Measurements from ENCODE around the gene GFPT2. TPM values are rescaled to one million over a fixed set of nuclear protein-coding genes. Genes with fewer than 3 reads are reported as not detected.

Gene GFPT2
- total and polyA plus RNA-seq, 11 donors = 3.7 to 33.9 (median 8.5) TPM

DNA sequence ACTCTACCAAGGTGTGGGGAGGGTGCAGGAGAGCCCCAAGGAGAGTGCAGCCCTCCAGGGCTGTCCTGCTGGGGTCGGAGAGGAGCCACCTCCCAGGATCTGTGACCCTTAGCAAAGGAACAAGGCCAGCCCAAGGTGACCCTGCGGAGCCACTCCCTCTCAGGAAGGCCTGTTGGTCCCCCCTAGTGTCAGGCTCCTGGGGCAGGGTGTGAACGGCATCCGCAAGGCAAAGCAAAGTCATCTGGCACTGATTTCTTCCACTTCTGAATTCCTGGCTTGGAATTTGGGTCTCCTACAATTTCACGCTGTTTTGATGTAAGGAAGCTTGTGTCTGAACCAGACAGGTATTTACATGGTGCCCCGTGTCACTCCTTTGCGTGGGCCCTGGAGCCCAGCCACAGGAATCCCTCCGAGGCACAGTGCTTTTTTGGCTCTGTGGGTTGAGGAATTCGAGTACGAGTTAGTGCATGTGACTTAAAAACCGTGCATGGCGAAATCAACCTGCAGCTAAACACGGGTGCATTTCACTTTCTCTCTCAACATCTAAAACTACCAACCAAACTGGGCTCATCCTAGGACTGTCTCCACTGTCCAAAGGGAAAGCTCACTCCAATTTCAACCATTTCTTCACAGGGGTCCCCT is 24.5 kb upstream of the GFPT2 start:
- Histone ChIP-seq H3K9me3 (no peaks in the 10 kb centered on the region), H3K36me3 (no peaks in the 10 kb centered on the region), H3K4me1 (no peaks in the 10 kb centered on the region), H3K27ac (no peak overlapping the region), H3K4me3 (no peak overlapping the region), H3K27me3 (peaks cover 0 to 10% (median 0%) of the 10 kb centered on the region in 9 donors)
- ATAC-seq = no peak
- no peak for DNase-seq
- WGBS, 4 donors = 73 to 79% (median 75%) methylated on average over 12 to 13 of the region's 13 CpGs
- intact Hi-C loops (cut with DNase I) = no loop called here
- no peak for TF ChIP-seq POLR2A (IDR thresholded peaks at IDR 0.05)
- TF ChIP-seq, protein P1, sequence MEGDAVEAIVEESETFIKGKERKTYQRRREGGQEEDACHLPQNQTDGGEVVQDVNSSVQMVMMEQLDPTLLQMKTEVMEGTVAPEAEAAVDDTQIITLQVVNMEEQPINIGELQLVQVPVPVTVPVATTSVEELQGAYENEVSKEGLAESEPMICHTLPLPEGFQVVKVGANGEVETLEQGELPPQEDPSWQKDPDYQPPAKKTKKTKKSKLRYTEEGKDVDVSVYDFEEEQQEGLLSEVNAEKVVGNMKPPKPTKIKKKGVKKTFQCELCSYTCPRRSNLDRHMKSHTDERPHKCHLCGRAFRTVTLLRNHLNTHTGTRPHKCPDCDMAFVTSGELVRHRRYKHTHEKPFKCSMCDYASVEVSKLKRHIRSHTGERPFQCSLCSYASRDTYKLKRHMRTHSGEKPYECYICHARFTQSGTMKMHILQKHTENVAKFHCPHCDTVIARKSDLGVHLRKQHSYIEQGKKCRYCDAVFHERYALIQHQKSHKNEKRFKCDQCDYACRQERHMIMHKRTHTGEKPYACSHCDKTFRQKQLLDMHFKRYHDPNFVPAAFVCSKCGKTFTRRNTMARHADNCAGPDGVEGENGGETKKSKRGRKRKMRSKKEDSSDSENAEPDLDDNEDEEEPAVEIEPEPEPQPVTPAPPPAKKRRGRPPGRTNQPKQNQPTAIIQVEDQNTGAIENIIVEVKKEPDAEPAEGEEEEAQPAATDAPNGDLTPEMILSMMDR (IDR thresholded peaks at IDR 0.05) = no peak

DNA sequence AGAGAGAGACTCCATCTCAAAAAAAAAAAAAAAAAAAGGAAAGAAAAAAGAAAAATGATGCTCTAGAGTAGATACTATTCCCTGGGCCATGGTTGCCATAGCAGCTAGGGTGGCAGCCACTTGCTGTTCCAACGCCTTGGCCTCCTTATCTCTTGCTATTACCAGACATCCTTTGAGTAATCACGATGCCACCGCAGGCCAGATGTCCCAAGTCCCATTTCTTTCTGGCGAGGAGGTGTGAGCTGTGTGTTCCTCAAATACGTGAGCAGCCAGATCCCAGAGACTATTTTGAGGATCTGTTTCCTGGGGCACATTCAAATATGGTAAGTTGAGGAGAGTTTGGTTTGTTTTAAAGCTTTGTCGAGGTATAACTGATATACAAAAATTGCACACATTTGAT is 23.4 kb upstream of the GFPT2 start:
- no peaks in the 10 kb centered on the region for H3K36me3 ChIP-seq
- TF ChIP-seq, protein P1 (IDR thresholded peaks at IDR 0.05) = no peak
- no peak for TF ChIP-seq POLR2A (IDR thresholded peaks at IDR 0.05)
- peaks cover 0 to 3% (median 0%) of the 10 kb centered on the region in 9 donors for H3K27me3 ChIP-seq
- H3K9me3 ChIP-seq = no peaks in the 10 kb centered on the region
- no peak overlapping the region for H3K4me3 ChIP-seq
- H3K4me1 ChIP-seq = no peaks in the 10 kb centered on the region
- ATAC-seq = no peak
- 37 to 47% (median 46%) methylated on average over 6 of the region's 6 CpGs for WGBS, 4 donors
- intact Hi-C loops (cut with DNase I) = no loop called here
- no peak for DNase-seq
- no peak overlapping the region for H3K27ac ChIP-seq

DNA sequence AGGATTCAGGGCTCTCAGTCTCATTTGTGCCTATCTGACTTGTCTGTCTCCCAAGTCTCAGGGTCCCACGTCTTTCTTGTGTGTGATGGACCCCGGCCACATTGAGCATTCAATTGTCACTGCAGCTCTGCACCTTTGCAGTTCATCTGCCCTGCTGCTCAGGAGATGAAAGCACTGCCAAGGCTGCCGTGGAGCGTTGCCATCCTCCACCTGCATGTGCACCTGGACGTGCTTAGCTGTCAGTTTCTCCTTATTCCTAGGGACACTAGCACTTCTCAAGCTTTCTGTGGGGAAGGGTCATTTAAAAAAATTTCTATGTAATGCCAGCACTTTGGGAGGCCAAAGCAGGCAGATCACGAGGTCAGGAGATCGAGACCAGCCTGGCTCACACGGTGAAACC is 22.8 kb upstream of the GFPT2 start:
- Histone ChIP-seq H3K4me3 (no peak overlapping the region), H3K27ac (no peak overlapping the region), H3K4me1 (no peaks in the 10 kb centered on the region), H3K36me3 (no peaks in the 10 kb centered on the region), H3K27me3 (no peaks in the 10 kb centered on the region), H3K9me3 (no peaks in the 10 kb centered on the region)
- DNase-seq (no peak), ATAC-seq (no peak)
- intact Hi-C loops (cut with DNase I) = no loop called here
- 77 to 90% (median 89%) methylated on average over 8 of the region's 8 CpGs for WGBS, 4 donors
- no peak for TF ChIP-seq POLR2A (IDR thresholded peaks at IDR 0.05)
- TF ChIP-seq, protein P1 (IDR thresholded peaks at IDR 0.05) = no peak

DNA sequence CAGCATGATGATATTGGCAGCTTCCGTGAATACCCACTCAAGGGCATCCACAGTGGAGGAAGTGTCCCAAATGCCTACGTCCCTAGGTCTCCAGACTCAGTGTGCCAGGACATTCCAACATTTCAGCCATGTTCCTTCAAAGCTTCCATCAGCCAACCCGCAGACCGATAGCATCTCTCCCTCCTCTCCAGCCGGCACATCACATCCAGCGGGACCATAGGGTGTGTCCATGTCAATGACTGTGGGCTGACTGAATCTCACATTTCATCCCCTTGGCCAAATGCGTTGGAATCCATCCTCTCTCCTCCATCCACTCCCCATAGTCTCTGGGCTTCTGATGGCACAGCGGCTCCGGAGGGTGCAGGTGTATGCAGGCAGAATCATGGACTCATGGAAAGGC is 22.2 kb upstream of the GFPT2 start:
- Histone ChIP-seq H3K4me3 (no peak overlapping the region), H3K4me1 (no peaks in the 10 kb centered on the region), H3K27ac (no peak overlapping the region), H3K9me3 (no peaks in the 10 kb centered on the region), H3K36me3 (no peaks in the 10 kb centered on the region), H3K27me3 (no peaks in the 10 kb centered on the region)
- ATAC-seq (no peak), DNase-seq (no peak)
- WGBS, 4 donors = 82 to 88% (median 85%) methylated on average over 7 to 9 of the region's 9 CpGs
- intact Hi-C loops (cut with DNase I) = no loop called here
- TF ChIP-seq, protein P1 (IDR thresholded peaks at IDR 0.05) = no peak
- TF ChIP-seq POLR2A (IDR thresholded peaks at IDR 0.05) = no peak
